SH-SY5Y (cell line): ENCODE results near the gene PKD2.
A peak's percentile ranks its signal among the peaks of the same experiment; 100 is the strongest.

Experiments
- GATA2 ChIP-seq: IDR thresholded peaks from 2 replicates; pipeline ENCODE4 v1.6.1; 2011; ENCODE audit warnings: mild to moderate bottlenecking, low read depth, low read length
- GATA3 ChIP-seq: IDR thresholded peaks from 2 replicates; pipeline ENCODE4 v1.6.1; 2011; ENCODE audit warnings: low read depth, mild to moderate bottlenecking, low read length, moderate library complexity

PKD2 gene

GRCh38 chr4:88104902-88105610, 97.6 kb downstream of the PKD2 start:
- peak; percentile 53; the same call in 1 of the 2 replicates for TF ChIP-seq GATA3
- TF ChIP-seq GATA2: peak; percentile 60

DNA sequence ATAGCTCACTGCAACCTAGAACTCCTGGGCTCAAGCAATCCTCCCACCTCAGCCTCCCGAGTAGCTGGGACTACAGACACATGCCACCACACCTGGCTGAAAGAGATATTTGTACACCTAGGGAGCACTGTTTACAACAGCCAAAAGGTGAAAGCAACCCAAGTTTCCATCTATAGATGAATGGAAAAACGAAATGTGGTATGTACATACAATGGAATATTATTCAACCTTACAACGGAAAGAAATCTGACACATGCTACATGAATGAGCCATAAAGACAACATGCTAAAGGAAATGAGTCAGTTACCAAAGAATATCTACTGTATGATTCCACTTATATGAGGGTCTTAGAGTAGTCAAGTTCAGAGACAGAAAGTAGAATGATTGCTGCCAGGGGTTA, 98.8 kb downstream of the PKD2 start:
- TF ChIP-seq GATA3 (no peak), GATA2 (no peak)

GRCh38 chr4:88107406-88108107, 100.1 kb downstream of the PKD2 start:
- TF ChIP-seq GATA2 (no peak), GATA3 (no peak)

GRCh38 chr4:88108747-88109122, 101.3 kb downstream of the PKD2 start:
- TF ChIP-seq GATA3 (no peak), GATA2 (no peak)

DNA sequence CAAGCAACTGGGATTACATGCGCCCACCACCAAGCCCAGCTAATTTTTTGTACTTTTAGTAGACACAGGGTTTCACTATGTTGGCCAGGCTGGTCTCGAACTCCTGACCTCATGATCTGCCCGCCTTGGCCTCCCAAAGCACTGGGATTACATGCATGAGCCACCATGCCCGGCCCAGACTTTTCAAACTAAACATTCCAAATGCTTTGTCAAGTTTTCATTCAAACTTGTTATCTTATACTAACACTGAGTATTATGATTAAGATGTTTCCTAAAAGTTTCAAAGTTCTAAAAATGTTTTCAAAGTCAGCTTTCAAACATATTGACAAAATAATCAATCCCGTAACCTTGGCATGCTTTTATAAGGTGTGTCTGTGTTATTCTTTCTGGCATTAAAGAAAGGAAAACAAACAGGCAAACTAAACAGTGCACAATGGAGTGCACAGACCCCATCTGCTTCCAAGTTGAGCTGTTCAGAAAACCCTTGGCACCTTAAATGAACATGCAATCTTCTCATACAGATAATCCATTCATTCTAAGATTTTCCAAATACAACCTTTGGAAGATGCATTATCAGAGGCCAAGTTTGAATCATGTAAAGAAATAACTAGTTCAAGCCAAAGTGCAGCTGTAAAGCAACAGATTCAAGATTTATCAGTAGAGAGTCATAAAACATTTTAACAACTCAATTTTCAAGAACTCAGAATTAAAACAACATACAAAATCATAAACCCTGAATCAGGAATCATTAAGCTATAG, 101.9 kb downstream of the PKD2 start:
- TF ChIP-seq GATA2 (no peak), GATA3 (no peak)

DNA sequence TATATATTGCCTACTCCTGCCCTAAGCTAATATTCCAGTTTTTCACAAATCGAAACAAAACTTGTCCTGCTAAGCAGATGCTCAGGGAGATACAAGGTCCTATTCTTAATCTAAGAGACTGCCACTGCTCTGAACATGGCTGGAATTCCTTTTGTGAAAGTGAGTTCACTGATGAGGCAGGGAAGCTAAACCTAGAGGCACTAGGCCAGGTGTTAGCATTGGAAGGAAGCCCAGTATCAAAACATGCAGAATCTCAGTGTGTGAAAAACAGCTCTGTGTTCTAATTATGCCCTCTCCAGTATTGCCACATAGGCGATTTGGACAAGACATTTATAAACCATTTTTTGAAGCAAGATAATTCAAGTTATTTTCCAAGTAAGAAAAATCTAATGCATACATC, 103.4 kb downstream of the PKD2 start:
- TF ChIP-seq GATA3: no peak

GRCh38 chr4:88112856-88113255, 105.4 kb downstream of the PKD2 start:
- TF ChIP-seq GATA3: no peak
- TF ChIP-seq GATA2: no peak

DNA sequence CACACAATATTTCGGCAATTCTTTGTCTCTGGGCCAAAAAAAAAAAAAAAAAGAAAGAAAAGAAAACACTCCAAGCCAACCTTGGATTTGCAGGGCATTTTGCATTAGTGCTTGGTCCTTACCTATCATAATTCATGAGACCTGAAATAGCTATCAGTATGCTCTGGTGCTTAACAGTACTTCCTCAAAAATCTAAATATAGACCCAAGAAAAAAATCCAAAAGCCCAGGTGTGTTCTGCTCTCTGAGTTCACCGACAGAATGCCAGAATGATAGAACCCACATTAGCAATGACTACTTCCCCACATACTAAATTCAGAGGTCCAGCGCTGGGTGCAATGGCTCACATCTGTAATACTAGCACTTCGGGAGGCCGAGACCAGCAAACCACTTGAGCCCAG, 108.2 kb downstream of the PKD2 start:
- TF ChIP-seq GATA2 (no peak), GATA3 (no peak)

DNA sequence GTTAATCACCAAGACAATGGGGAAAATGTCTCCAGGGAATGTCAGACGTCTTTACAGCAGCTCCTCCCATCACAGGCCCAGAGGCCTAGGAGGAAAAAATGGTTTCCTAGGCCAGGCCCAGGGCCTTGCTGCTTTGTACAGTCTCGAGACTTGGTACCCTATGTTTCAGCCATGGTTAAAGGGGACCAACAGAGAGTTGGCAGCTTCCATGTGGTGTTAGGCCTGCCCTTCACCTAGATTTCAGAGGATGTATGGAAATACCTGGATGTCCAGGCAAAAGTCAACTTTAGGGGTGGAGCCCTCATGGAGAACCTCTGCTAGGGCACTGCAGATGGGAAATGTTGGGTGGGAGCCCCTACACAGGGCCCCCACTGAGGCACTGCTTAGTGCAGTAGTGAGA, 112.5 kb downstream of the PKD2 start:
- TF ChIP-seq GATA2: no peak
- no peak for TF ChIP-seq GATA3
